ENCODE measurements around the gene AATF.

DNA sequence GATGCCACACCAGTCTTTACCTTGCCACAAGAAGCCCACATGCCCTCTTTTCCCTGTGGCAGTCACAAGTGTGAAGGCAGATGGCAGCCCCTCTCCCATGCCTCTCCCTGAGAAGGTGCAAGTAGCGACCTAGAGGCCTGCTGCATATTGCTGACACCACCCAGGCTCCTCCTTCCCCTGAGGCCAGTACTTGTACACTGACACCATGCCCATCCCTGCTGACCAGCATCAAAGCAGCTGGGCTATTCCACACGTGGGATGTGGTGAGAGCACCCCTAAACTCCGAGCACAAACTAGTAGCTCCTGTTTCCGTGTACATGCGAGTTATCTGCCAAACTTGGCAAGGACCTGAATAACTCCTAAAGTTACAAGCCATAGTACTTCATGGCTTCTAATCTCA lies 149.4 kb downstream of the AATF start:
- TF ChIP-seq, protein P1, sequence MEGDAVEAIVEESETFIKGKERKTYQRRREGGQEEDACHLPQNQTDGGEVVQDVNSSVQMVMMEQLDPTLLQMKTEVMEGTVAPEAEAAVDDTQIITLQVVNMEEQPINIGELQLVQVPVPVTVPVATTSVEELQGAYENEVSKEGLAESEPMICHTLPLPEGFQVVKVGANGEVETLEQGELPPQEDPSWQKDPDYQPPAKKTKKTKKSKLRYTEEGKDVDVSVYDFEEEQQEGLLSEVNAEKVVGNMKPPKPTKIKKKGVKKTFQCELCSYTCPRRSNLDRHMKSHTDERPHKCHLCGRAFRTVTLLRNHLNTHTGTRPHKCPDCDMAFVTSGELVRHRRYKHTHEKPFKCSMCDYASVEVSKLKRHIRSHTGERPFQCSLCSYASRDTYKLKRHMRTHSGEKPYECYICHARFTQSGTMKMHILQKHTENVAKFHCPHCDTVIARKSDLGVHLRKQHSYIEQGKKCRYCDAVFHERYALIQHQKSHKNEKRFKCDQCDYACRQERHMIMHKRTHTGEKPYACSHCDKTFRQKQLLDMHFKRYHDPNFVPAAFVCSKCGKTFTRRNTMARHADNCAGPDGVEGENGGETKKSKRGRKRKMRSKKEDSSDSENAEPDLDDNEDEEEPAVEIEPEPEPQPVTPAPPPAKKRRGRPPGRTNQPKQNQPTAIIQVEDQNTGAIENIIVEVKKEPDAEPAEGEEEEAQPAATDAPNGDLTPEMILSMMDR (IDR thresholded peaks at IDR 0.05; ENCODE audit: low read depth, low read length), result no peak
- TF ChIP-seq POLR2A (IDR thresholded peaks at IDR 0.05; ENCODE audit: extremely low read depth, insufficient read length) (no peak), MYC (IDR thresholded peaks at IDR 0.05; ENCODE audit: low read depth, low read length) (no peak)
- TF ChIP-seq, protein P2, sequence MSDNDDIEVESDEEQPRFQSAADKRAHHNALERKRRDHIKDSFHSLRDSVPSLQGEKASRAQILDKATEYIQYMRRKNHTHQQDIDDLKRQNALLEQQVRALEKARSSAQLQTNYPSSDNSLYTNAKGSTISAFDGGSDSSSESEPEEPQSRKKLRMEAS (IDR thresholded peaks at IDR 0.05; ENCODE audit: low read depth, low read length), result no peak

Measured in NB4 (cell line).